GM23248 (cell line): ENCODE measurements around the gene QRFP. TPM values are rescaled to one million over a fixed set of nuclear protein-coding genes. Genes with fewer than 3 reads are reported as not detected.
A peak's percentile ranks its signal among the peaks of the same experiment; 100 is the strongest.

Experiments used
- DNase-seq: peaks from one replicate; pipeline ENCODE4 v3.0.0-alpha.2; 2015
- H2AFZ ChIP-seq: fragments of 200-600 bp; sonication (generic); 2 replicates; pipeline ENCODE4 v1.6.1; 2016; ENCODE audit warnings: antibody characterized with exemption
- H3F3A ChIP-seq: fragments of 200-600 bp; sonication (generic); 2 replicates; pipeline ENCODE4 v1.6.1; 2016; ENCODE audit warnings: mild to moderate bottlenecking, antibody characterized with exemption, mixed run types; ENCODE audit not compliant: insufficient read depth
- H3K27ac ChIP-seq: fragments of 200-600 bp; sonication (generic); 2 replicates; pipeline ENCODE4 v1.5.1; 2016; ENCODE audit warnings: mild to moderate bottlenecking
- H3K27me3 ChIP-seq: fragments of 200-600 bp; sonication (generic); replicated peaks from 2 replicates; pipeline ENCODE4 v1.6.1; 2016; ENCODE audit warnings: mild to moderate bottlenecking; ENCODE audit not compliant: insufficient read depth
- H3K36me3 ChIP-seq: fragments of 200-600 bp; sonication (generic); 2 replicates; pipeline ENCODE4 v1.6.1; 2016; ENCODE audit warnings: low read depth, mild to moderate bottlenecking
- H3K4me1 ChIP-seq: fragments of 200-600 bp; sonication (generic); 2 replicates; pipeline ENCODE4 v1.6.1; 2016; ENCODE audit warnings: mild to moderate bottlenecking; ENCODE audit not compliant: insufficient read depth
- H3K4me2 ChIP-seq: fragments of 200-600 bp; sonication (generic); one replicate; pipeline ENCODE4 v1.6.1; 2016; ENCODE audit warnings: mild to moderate bottlenecking; ENCODE audit not compliant: unreplicated experiment
- H3K4me3 ChIP-seq: fragments of 200-600 bp; sonication (generic); 2 replicates; pipeline ENCODE4 v1.5.1; 2016; ENCODE audit warnings: mild to moderate bottlenecking
- H3K79me2 ChIP-seq: fragments of 200-600 bp; sonication (generic); 2 replicates; pipeline ENCODE4 v1.6.1; 2016; ENCODE audit warnings: mild to moderate bottlenecking; ENCODE audit not compliant: insufficient read depth
- H3K9ac ChIP-seq: fragments of 200-600 bp; sonication (generic); 2 replicates; pipeline ENCODE4 v1.6.1; 2016; ENCODE audit warnings: mild to moderate bottlenecking
- H3K9me2 ChIP-seq: fragments of 200-600 bp; sonication (generic); 2 replicates; pipeline ENCODE4 v1.6.1; 2016; ENCODE audit warnings: mixed run types, mild to moderate bottlenecking, moderate library complexity; ENCODE audit not compliant: insufficient read depth
- H3K9me3 ChIP-seq: fragments of 200-600 bp; sonication (generic); one replicate; pipeline ENCODE4 v1.6.1; 2017; ENCODE audit warnings: low read depth
- H4K20me1 ChIP-seq: fragments of 200-600 bp; sonication (generic); 2 replicates; pipeline ENCODE4 v1.6.0; 2016; ENCODE audit not compliant: insufficient read depth
- EZH2 ChIP-seq: fragments of 200-600 bp; sonication (generic); IDR thresholded peaks from 2 replicates; pipeline ENCODE4 v1.6.1; 2018; ENCODE audit warnings: antibody characterized with exemption, mild to moderate bottlenecking; ENCODE audit not compliant: insufficient read depth, poor library complexity, severe bottlenecking
- EZH2phosphoT487 ChIP-seq: fragments of 200-600 bp; sonication (generic); IDR thresholded peaks from 2 replicates; pipeline ENCODE4 v1.6.1; 2018; ENCODE audit warnings: antibody characterized with exemption, moderate library complexity, mild to moderate bottlenecking, low read depth; ENCODE audit not compliant: insufficient read depth
- WGBS, 2 experiments: methylation state at CpG; one replicate each; pipeline ENCODE4 v1.1.6; 2015 to 2017; ENCODE audit warnings: low lambda C conversion rate in 2 of 2, low coverage in 1 of 2; ENCODE audit errors: missing lambda C conversion rate in 2 of 2; 5-methylcytosine and 5-hydroxymethylcytosine counted together
- in situ Hi-C: fragments of 300-500 bp; cut with MboI; formaldehyde crosslinking; loops from 2 replicates; pipeline ENCODE4 v1.15.0; 2020
- polyA plus RNA-seq: library from polyadenylated mRNA; unstranded; fragments of >200 nt; fragmentation: Nextera tagmentation; extraction: Ambion mirVana; gene quantifications from 2 replicates; pipeline ENCODE4 v1.2.1, GENCODE V29; 2016
- total RNA-seq: library from RNA; depleted of rRNA; stranded (reverse); fragments of >200 nt; shearing (Covaris generic); gene quantifications from 2 replicates; pipeline ENCODE4 v1.2.3, GENCODE V29; 2014

Gene QRFP
- total and polyA plus RNA-seq, 2 experiments from 2014 or later, result 0.18 TPM; not detected in 1

GRCh38 chr9:130937146-130938076, 40.8 kb upstream of the QRFP start:
- no peak for DNase-seq
- Histone ChIP-seq H4K20me1 (no peaks in the 10 kb centered on the region), H3K4me3 (peak overlapping the region; percentile 94), H3K9me3 (no peaks in the 10 kb centered on the region), H3K79me2 (no peaks in the 10 kb centered on the region), H3K9ac (no peak overlapping the region), H3K9me2 (no peaks in the 10 kb centered on the region), H3K4me2 (peak overlapping the region; percentile 50), H2AFZ (no peak overlapping the region), H3K4me1 (peaks cover 21% of the 10 kb centered on the region), H3K36me3 (no peaks in the 10 kb centered on the region), H3K27ac (no peak overlapping the region), H3F3A (peaks cover 18% of the 10 kb centered on the region; the same call in 1 of the 2 replicates), H3K27me3 (peaks cover 5% of the 10 kb centered on the region; the same call in 1 of the 2 replicates)
- TF ChIP-seq EZH2, result no peak
- TF ChIP-seq EZH2phosphoT487, result no peak
- in situ Hi-C loops, result no loop called here
- WGBS, 2 experiments, result 73% methylated on average over 23 of the region's 23 CpGs

GRCh38 chr9:130936285-130937117, 39.9 kb upstream of the QRFP start:
- H2AFZ ChIP-seq, result peak overlapping the region; percentile 64

GRCh38 chr9:130935648-130936271, 39.1 kb upstream of the QRFP start:
- Histone ChIP-seq H3K9ac (peak overlapping the region; percentile 26), H3K4me3 (no peak overlapping the region), H3K27ac (peak overlapping the region; percentile 49), H3K9me3 (no peaks in the 10 kb centered on the region), H3K79me2 (no peaks in the 10 kb centered on the region), H2AFZ (no peak overlapping the region; the same call in 1 of the 2 replicates), H3K4me1 (peaks cover 22% of the 10 kb centered on the region), H3F3A (peaks cover 28% of the 10 kb centered on the region; the same call in 1 of the 2 replicates), H4K20me1 (no peaks in the 10 kb centered on the region), H3K36me3 (no peaks in the 10 kb centered on the region), H3K9me2 (no peaks in the 10 kb centered on the region), H3K27me3 (peaks cover 5% of the 10 kb centered on the region; the same call in 1 of the 2 replicates), H3K4me2 (peak overlapping the region; percentile 38)
- WGBS, 2 experiments, result 88 to 91% methylated on average over 13 of the region's 13 CpGs
- in situ Hi-C loops, result no loop called here
- DNase-seq, result no peak
- TF ChIP-seq EZH2phosphoT487, result no peak
- no peak for TF ChIP-seq EZH2

More at GRCh38 chr9:130936285-130937117, 39.9 kb upstream of the QRFP start:
- peak; percentile 88 for DNase-seq
- H3K79me2 ChIP-seq, result no peaks in the 10 kb centered on the region
- 34 to 48% methylated on average over 11 to 12 of the region's 12 CpGs for WGBS, 2 experiments
- no peaks in the 10 kb centered on the region for H4K20me1 ChIP-seq
- peak overlapping the region; percentile 49 for H3K27ac ChIP-seq
- H3K27me3 ChIP-seq, result peaks cover 5% of the 10 kb centered on the region; the same call in 1 of the 2 replicates
- H3K4me1 ChIP-seq, result peaks cover 22% of the 10 kb centered on the region
- no peak overlapping the region for H3K4me3 ChIP-seq
- H3K9me2 ChIP-seq, result no peaks in the 10 kb centered on the region
- no peak for TF ChIP-seq EZH2phosphoT487
- H3K9me3 ChIP-seq, result no peaks in the 10 kb centered on the region
- in situ Hi-C loops, result no loop called here
- H3K9ac ChIP-seq, result peak overlapping the region; percentile 26
- H3F3A ChIP-seq, result peaks cover 27% of the 10 kb centered on the region; the same call in 1 of the 2 replicates
- H3K36me3 ChIP-seq, result no peaks in the 10 kb centered on the region
- peak overlapping the region; percentile 38 for H3K4me2 ChIP-seq
